ENCODE results near the gene GIMAP5.

The GIMAP5 gene

GRCh38 chr7:150735596-150736358, 1.4 kb upstream of the GIMAP5 start:
- no peak for DNase-seq (ENCODE audit: low read depth)

GRCh38 chr7:150736864-150737263, 354 bp upstream of the GIMAP5 start:
- no peak for DNase-seq (ENCODE audit: low read depth)

GRCh38 chr7:150738092-150738491, 874 bp downstream of the GIMAP5 start:
- DNase-seq (ENCODE audit: low read depth), result no peak

DNA sequence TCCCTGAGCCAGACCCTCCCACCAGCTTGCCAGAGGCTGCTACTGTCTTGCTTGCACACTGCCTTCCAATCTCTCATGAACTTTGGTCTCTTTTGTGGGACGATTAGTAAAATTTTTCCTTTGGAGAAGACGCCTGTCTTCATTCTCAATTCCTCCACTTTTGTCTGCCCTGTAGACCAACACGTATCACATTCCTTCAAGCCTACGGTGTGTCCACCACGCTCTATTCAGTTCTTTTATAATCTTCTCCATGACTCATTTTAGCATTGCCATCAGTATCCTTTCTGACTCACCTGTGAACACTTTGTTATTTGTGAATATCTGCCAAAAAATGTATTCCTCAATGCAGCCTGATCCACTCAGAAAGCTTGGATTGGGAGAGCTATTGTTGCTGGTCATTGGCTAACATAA, 1.4 kb downstream of the GIMAP5 start:
- DNase-seq (ENCODE audit: low read depth), result no peak

GRCh38 chr7:150739033-150739432, 1.8 kb downstream of the GIMAP5 start:
- no peak for DNase-seq (ENCODE audit: low read depth)

DNA sequence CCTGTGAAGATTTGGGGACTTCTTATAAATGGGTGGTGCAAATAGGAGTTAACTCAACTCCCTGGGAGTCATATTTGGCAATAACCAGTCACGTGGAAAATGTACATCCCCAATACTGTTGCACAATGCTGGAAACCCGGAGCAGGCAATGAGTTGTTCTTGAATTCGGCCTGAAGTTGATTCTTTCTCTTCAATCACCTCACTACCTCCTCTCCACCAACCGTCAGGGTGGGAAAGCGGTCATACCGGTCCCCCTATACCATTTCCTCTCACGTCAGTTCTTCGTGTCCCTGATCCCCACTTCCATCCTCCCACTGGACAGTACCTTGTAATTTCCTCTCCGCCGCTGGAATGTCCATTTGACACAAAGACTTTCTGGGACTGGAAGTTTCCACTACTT, 2.8 kb downstream of the GIMAP5 start:
- no peak for DNase-seq (ENCODE audit: low read depth)

DNA sequence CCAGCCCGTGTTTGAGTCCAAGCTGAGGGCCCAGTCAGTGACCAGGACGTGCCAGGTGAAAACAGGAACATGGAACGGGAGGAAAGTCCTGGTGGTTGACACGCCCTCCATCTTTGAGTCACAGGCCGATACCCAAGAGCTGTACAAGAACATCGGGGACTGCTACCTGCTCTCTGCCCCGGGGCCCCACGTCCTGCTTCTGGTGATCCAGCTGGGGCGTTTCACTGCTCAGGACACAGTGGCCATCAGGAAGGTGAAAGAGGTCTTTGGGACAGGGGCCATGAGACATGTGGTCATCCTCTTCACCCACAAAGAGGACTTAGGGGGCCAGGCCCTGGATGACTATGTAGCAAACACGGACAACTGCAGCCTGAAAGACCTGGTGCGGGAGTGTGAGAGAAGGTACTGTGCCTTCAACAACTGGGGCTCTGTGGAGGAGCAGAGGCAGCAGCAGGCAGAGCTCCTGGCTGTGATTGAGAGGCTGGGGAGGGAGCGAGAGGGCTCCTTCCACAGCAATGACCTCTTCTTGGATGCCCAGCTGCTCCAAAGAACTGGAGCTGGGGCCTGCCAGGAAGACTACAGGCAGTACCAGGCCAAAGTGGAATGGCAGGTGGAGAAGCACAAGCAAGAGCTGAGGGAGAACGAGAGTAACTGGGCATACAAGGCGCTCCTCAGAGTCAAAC, 5.2 kb downstream of the GIMAP5 start:
- no peak for DNase-seq (ENCODE audit: low read depth)

DNA sequence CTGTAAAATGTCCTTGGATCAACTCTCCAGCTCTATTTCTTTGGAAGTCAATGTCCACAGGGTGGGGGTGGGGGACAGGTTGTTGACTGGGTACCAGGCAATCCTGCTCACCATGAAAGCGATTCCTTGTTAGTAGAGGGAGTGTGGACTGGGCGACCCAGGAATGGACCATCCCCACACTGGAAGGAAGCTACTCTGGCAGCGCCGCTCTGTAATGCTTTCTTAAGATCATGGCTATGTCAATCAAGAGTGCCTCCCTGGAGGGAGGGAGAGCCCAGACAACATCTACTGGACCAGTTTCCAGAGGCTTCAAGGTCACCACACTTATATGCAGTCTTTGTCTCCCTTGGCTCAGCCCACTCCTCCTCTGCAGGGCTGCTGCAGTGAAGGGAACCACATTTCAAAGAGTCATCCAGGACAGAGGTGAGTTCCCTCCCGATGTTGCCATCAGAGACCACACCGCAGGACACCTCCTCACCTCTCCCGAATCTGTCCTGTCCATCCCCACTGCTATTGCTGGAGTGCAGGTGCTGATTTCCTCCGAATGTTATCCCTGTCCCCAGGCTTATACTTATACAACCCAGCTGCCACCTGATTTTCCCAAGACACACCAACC, 6.9 kb downstream of the GIMAP5 start:
- no peak for DNase-seq (ENCODE audit: low read depth)

DNA sequence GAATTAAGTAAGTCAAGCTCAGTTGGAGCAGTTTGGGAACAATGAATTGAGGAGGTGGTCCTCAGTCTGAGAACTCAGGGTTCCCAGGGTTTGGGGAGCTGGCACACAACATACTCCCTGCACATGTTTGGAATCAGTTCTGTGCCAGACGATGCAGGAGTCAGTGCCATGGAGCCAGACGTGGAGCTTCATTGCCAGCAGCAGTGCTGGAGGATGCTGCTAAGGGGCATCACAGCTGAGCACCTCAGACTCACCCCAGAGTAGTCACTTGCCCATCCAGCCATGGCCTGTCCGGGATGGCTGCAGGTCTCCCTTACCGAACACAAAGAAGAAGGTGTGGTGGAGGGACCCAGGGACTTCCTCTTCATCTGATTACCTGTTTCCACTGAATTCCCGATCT, 7.9 kb downstream of the GIMAP5 start:
- DNase-seq (ENCODE audit: low read depth), result no peak

DNA sequence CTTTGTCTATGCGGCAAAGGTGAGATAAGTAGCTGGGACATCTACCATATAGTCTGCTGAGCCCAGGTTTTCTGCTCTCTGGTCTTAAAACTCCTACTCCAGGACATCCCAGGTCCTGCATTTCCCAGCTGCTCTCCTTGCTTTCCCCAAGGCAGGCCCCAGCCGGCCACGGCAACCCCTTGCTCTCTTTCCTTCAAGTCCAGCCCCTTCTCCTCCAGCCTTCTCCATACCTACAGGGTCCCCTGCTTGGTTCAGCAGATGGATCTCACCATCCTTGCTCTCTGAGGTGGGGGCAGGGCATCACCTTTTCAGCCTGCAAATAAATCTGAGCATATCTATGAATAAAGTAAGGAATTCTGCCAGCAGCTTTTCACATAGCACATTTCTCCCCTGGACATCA, 8.7 kb downstream of the GIMAP5 start:
- DNase-seq (ENCODE audit: low read depth), result no peak

DNA sequence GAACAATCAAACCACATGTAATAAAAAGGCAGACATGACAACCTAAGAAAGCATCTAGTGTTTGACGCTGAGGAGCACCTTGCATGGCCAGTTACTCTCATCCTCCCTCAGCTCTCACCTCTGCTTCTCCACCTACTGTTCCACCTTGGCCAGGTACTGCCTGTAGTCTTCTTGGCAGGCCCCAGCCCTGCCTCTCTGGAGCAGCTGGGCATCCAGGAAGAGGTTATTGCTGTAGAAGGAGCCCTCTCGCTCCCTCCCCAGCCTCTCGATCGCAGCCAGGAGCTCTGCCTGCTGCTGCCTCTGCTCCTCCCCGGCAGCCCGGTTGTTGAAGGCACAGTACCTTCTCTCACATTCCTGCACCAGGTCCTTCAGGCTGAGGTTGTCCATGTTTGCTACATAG, 9.7 kb downstream of the GIMAP5 start:
- DNase-seq (ENCODE audit: low read depth), result no peak

GRCh38 chr7:150748376-150748775, 11.2 kb downstream of the GIMAP5 start:
- DNase-seq (ENCODE audit: low read depth), result no peak

DNA sequence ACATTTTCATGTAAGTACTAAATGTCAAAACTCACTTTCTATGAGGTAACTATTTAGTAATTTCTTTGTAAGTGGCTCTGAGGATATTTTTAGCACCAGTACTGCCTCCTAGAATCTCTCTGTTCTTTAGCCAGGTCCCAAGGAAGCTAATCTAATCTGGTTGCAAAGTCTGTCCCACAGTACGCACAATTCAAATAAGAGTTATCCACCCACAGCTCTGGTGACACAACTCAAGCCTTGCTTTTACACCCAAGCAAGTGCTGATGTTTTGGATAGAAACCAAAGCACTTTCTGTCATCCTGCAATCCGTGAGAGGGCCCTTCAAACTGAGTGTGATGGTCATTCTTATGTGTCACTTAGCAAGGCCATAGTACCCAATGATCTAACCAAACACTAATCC, 14.5 kb downstream of the GIMAP5 start:
- DNase-seq (ENCODE audit: low read depth), result no peak

GRCh38 chr7:150753239-150753638, 16.0 kb downstream of the GIMAP5 start:
- DNase-seq (ENCODE audit: low read depth), result no peak

DNA sequence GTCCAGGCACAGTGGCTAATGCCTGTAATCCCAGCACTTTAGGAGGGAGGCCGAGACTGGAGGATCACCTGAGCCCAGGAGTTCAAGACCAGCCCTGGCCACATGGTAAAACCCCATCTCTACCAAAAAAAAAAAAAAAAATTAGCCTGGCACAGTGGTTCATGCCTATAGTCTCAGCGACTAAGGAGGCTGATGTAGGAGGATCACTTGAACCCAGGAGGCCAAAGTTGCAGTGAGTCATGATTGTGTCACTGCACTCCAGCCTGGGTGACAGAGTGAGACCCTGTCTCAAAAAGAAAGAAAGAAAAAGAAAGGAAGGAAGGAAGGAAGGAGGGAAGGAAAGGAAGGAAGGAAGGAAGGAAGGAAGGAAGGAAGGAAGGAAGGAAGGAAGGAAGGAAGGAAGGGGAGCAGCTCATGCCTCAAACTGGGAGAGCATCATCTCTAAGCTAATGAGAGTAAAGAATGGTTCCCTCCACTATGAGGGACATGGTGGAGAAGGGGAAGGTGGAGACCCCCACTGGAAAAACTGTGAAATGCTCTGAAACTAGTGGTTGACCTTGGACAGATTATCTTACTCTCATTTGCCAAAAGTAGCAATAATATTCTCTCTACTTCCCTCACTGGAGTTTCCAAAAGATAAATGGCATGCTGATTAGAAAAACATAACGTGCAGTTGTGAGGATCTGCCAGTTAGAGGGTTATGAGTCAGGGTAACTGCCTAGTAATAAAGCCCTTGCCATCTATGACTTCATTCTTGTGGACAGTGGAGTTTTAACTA, 16.8 kb downstream of the GIMAP5 start:
- no peak for DNase-seq (ENCODE audit: low read depth)

- no peak for DNase-seq (ENCODE audit: low read depth)
Measured at GRCh38 chr7:150754951-150755350, 17.7 kb downstream of the GIMAP5 start.

DNA sequence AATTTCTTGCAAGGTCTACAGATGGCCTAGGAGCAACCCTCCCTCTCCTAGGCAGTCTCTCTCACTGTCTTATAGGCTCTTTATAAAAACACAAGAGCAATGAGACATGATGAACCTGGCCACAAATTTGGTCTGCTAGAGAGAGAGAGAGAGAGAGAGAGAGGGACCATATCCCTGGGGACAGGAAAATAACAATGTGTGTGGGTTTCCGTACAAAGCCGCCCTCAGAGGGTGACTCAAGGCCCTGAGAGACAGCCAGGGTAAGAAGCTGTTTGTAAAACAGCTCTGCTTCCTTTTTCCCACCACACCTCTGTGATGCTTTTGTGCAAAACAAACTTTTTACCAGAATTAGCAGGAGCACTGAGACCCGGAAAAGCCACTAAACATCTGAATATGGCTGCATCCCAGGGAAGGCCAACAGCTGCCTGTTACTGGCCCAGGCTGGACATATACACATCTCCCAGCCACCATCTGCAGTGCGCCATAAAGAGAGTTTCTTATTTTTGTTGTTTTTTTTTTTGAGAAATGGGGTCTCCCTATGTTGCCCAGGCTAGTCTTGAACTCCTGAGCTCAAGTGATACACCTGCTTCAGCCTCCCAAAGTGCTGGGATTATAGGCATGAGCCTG, 18.4 kb downstream of the GIMAP5 start:
- no peak for DNase-seq (ENCODE audit: low read depth)

DNA sequence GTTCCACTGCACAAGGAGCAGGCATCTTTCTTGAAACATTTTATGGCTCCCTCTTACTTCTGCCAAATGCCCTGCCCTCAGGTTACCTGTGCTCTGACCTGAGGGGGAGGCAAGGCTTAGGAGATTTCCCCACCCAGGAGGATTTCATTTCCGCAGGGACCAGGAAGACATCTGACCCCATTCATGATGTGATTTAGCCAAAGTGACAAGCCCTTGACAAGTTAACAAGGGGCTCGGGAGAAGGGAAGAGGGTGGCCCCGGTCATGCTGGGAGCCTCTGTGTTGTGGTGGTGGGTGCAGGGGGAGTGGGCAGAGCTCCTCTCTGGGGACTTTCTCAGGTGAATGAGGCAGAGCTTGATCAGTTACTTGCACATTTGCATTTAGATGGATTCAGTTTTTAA, 18.9 kb downstream of the GIMAP5 start:
- no peak for DNase-seq (ENCODE audit: low read depth)

DNA sequence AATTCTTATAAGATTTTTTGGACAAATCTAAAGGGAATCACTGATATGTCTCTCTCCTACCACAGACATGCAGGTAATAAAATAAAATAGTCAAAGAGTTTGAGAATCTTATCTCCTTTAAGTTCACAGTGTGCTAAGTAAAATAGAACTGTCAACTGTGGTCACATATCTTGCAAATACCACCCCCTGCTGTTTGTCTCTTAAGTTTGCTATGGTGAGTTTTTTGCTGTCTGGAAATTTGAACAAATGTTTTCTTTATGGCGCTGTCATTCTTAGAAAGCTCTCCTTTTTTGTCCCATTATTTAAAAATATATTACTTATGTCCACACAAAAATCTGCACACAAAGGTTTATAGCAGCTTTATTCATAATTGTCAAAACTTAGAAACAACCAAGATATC, 19.6 kb downstream of the GIMAP5 start:
- no peak for DNase-seq (ENCODE audit: low read depth)

GRCh38 chr7:150759479-150759878, 22.3 kb downstream of the GIMAP5 start:
- no peak for DNase-seq (ENCODE audit: low read depth)

- DNase-seq (ENCODE audit: low read depth), result no peak
Measured at GRCh38 chr7:150766334-150766709, 29.1 kb downstream of the GIMAP5 start.

DNA sequence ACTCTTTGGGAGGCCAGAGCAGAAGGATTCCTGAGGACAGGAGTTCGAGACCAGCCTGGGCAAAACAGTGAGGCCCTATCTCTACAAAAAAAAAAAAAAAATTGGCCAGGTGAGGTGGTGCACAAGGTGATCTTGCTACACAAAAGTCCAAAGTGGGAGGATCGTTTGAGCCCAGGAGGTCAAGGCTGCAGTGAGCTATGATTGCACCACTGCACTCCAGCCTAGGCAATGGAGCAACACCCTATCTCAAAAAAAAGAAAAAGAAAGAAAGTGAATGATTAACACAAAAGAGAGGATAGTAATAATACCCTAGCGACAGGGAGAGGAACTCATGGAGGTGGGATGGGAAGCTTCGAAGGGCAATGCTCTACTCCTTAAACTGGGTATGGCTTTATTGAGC, 32.5 kb downstream of the GIMAP5 start:
- no peak for DNase-seq (ENCODE audit: low read depth)

Measured in EH (cell line).